GM12864 (cell line): ENCODE results near the gene RPL10A.
A peak's percentile ranks its signal among the peaks of the same experiment; 100 is the strongest.

Experiments used
- DNase-seq: peaks from one replicate; pipeline ENCODE4 v3.0.0-alpha.2; 2011; ENCODE audit warnings: low read depth
- H3K4me3 ChIP-seq: 2 replicates; pipeline ENCODE4 v1.5.1; 2011; ENCODE audit warnings: mild to moderate bottlenecking, low read depth, low read length, control low read depth
- CTCF ChIP-seq: IDR thresholded peaks from 2 replicates; pipeline ENCODE4 v1.5.1; 2011; ENCODE audit warnings: low read depth, mild to moderate bottlenecking, moderate library complexity, low read length, control low read depth, inconsistent platforms; ENCODE audit errors: missing control alignments

RPL10A gene

DNA sequence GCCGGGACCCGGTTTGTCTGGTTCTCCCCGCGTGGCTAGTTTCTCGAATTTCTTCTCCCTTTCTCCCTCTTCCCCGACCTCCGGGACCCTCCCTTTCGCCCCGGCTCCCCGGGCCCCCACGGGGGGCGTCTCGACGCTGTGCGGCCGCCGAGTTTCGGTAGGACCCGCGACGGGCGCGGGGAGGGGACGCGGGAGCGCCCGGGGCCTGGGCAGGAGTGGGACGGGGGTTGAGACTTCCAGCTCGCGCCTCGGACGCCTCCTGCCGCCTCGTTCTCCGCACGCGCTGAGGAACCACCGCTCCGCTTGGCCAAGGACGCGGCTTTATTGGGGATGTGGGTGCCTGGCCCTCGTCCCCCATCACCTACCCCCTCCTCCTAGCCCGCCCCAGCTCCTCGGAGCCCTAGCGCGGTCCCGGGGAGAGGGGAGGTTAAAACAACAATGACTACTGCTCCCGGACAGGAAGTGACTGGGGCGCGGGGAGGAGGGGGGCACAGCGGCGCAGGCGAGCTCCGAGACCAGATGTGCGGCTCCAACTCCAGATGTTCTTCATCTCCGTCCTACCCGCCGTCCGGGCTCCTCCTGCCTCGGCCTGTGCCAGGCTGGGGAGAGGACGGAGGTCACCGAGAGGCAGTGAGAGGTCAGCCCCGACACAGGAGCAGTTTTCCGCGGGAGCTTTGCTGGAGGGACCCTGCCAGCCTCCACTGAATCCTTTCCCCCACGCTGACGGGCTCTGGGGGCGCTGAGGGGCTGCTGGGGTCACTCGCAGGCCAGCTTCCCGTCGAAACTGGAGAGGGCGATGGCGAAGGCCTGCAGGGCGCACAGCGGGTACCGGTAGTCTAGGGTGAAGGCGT, 29.6 kb downstream of the RPL10A start:
- H3K4me3 ChIP-seq: peak overlapping the region; percentile 59
- DNase-seq: no peak
- no peak for TF ChIP-seq CTCF

GRCh38 chr6:35498422-35499067, 30.3 kb downstream of the RPL10A start:
- DNase-seq: no peak

DNA sequence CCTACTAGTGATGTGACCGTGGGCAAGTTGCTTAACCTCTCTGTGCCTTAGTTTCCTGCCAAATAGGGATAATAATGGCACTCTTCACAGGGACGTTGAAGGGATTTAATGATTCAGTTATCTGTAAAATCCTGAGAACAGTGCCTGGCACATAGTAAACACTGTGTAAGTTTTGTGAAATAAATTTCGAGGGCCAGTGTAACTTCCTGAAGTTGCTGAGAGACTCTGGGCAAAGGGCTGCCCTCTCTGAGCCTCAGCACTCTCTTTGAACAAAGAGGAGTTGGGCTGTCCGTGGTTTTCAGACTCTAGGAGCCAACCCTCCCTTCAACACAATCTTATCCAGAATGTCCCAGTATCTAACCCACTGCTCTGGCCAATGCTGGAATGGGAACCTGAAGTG, 31.2 kb downstream of the RPL10A start:
- no peak overlapping the region for H3K4me3 ChIP-seq
- no peak for DNase-seq
- no peak for TF ChIP-seq CTCF

More at GRCh38 chr6:35498422-35499067, 30.3 kb downstream of the RPL10A start:
- no peak overlapping the region for H3K4me3 ChIP-seq
- TF ChIP-seq CTCF: no peak

- no peak for DNase-seq
- no peak for TF ChIP-seq CTCF
- H3K4me3 ChIP-seq: no peak overlapping the region
Observed at GRCh38 chr6:35500782-35501181, 32.6 kb downstream of the RPL10A start.

DNA sequence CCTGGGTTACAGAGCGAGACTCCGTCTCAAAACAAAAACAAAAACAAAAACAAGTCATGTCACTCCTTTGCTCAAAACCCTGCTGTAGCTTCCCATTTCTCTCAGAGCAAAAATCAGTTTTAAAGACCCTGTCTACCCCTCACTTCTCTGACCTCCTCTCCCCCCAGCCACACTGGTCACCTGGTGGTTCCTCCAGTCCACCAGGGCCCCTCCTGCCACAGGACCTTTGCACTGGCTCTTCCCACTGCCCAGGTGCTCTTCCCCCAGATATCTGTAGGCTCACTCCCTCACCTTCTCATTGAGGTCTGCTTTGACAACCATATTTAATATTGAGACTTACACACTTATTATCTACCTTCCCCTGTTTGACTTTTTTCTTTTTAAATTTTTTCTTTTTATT, 33.6 kb downstream of the RPL10A start:
- H3K4me3 ChIP-seq: no peak overlapping the region
- DNase-seq: no peak
- TF ChIP-seq CTCF: no peak

- no peak for DNase-seq
- TF ChIP-seq CTCF: no peak
- no peak overlapping the region for H3K4me3 ChIP-seq
Observed at GRCh38 chr6:35503534-35503933, 35.3 kb downstream of the RPL10A start.
